Measurements from ENCODE around the gene PCDHB15. TPM values are rescaled to one million over a fixed set of nuclear protein-coding genes. Genes with fewer than 3 reads are reported as not detected.
A peak's percentile ranks its signal among the peaks of the same experiment; 100 is the strongest.
"Not testable (repeated sequence)": the region's sequence is repeated elsewhere in the genome, so short reads cannot be mapped to it uniquely, and the experiment has no call there.

The PCDHB15 gene
- 4.9 TPM for polyA plus RNA-seq (2013, experiment 1 of 2)
- 5.2 TPM for polyA plus RNA-seq (2013, experiment 2 of 2)

DNA sequence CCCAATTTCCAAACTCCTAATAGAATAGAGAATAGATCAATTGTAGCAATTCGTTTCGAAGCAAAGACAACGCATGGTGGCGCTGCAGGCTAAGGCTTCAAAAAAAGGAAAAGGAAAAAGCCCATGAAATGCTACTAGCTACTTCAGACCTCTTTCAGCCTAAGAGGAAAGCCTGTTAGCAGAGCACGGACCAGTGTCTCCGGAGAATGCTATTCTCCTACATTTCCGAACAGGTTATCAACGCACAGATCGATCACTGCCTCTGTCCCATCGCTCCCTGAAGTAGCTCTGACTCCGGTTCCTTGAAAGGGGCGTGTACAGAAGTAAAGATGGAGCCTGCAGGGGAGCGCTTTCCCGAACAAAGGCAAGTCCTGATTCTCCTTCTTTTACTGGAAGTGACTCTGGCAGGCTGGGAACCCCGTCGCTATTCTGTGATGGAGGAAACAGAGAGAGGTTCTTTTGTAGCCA is at the start of gene PCDHB15:
TSS of gene PCDHB15 (plus strand) at position 146 of the 468 bp plus-strand sequence. CDS start at position 330, 184 bp downstream.
- H3K36me3 ChIP-seq (replicated peaks in 1 of 2; ENCODE audit: control insufficient read depth in 2 of 2, insufficient read depth in 2 of 2, low read length in 2 of 2), result peaks cover 5 to 11% of the 10 kb centered on the region in 2 donors
- H2AK5ac ChIP-seq (ENCODE audit: low read depth, low read length), result no peak within 1 kb of the TSS
- H4K8ac ChIP-seq (ENCODE audit: low read depth, low read length), result no peak within 1 kb of the TSS
- H3K79me1 ChIP-seq (ENCODE audit: low read depth, low read length), result no peaks in the 10 kb centered on the region
- no peak within 1 kb of the TSS for H2BK120ac ChIP-seq (ENCODE audit: low read depth, low read length)
- peak within 1 kb of the TSS; percentile 36 for H3K18ac ChIP-seq (ENCODE audit: low read length)
- peaks cover 29 to 53% of the 10 kb centered on the region in 2 donors for H3K9me3 ChIP-seq (replicated peaks in 1 of 2; ENCODE audit: control insufficient read depth in 2 of 2, insufficient read depth in 1 of 2, low read depth in 1 of 2, low read length in 2 of 2)
- whole genome bisulfite sequencing, 2 donors (ENCODE audit: extremely low coverage in 2 of 2, insufficient read length in 2 of 2, insufficient replicate concordance in 1 of 2), result no CpG with 5 or more reads among the region's 16 CpGs
- H3K4me3 ChIP-seq (ENCODE audit: low read length in 2 of 2), result peak within 1 kb of the TSS; percentile 48 to 71
- no peaks in the 10 kb centered on the region for H3K4me1 ChIP-seq (ENCODE audit: control insufficient read depth in 2 of 2, insufficient read depth in 1 of 2, low read depth in 1 of 2, low read length in 2 of 2)
- DNase-seq (ENCODE audit: low spot score), result peak; percentile 39
- no peak within 1 kb of the TSS for H2BK5ac ChIP-seq (ENCODE audit: low read length)
- H2BK12ac ChIP-seq (ENCODE audit: low read length), result no peak within 1 kb of the TSS
- H3K27ac ChIP-seq (replicated peaks; ENCODE audit: low read length), result peak within 1 kb of the TSS; percentile 60
- H3K9ac ChIP-seq (ENCODE audit: low read depth, low read length, poor library complexity), result no peak within 1 kb of the TSS
- H3K27me3 ChIP-seq (ENCODE audit: control insufficient read depth in 3 of 3, insufficient read depth in 3 of 3, low read depth in 1 of 3, low read length in 3 of 3), result no peaks in the 10 kb centered on the region
- H3K4ac ChIP-seq (ENCODE audit: low read length), result no peak within 1 kb of the TSS
- no peak within 1 kb of the TSS for H2BK15ac ChIP-seq (ENCODE audit: low read length)
- peak within 1 kb of the TSS; percentile 79 for H2AFZ ChIP-seq (ENCODE audit: low read length)
- H3K23ac ChIP-seq (ENCODE audit: low read depth, low read length, poor library complexity), result no peak within 1 kb of the TSS
- no peak within 1 kb of the TSS for H3K14ac ChIP-seq (ENCODE audit: low read length)
- H4K91ac ChIP-seq (ENCODE audit: low read depth, low read length, poor library complexity), result no peak within 1 kb of the TSS
- peak within 1 kb of the TSS; percentile 23 for H3K4me2 ChIP-seq (ENCODE audit: insufficient read depth, low read length, poor library complexity, severe bottlenecking)

- DNase-seq (ENCODE audit: low spot score), result no peak
- Histone ChIP-seq H4K8ac (ENCODE audit: low read depth, low read length) (no peak overlapping the region), H2BK120ac (ENCODE audit: low read depth, low read length) (no peak overlapping the region), H2BK15ac (ENCODE audit: low read length) (no peak overlapping the region), H3K36me3 (replicated peaks in 1 of 2; ENCODE audit: control insufficient read depth in 2 of 2, insufficient read depth in 2 of 2, low read length in 2 of 2) (no peaks in the 10 kb centered on the region), H3K9me3 (replicated peaks in 1 of 2; ENCODE audit: control insufficient read depth in 2 of 2, insufficient read depth in 1 of 2, low read depth in 1 of 2, low read length in 2 of 2) (peaks cover 10 to 40% of the 10 kb centered on the region in 2 donors), H4K91ac (ENCODE audit: low read depth, low read length, poor library complexity) (no peak overlapping the region), H3K23ac (ENCODE audit: low read depth, low read length, poor library complexity) (no peak overlapping the region), H2BK12ac (ENCODE audit: low read length) (no peak overlapping the region), H3K14ac (ENCODE audit: low read length) (no peak overlapping the region), H3K4me2 (ENCODE audit: insufficient read depth, low read length, poor library complexity, severe bottlenecking) (no peak overlapping the region), H3K4me1 (ENCODE audit: control insufficient read depth in 2 of 2, insufficient read depth in 1 of 2, low read depth in 1 of 2, low read length in 2 of 2) (no peaks in the 10 kb centered on the region), H3K9ac (ENCODE audit: low read depth, low read length, poor library complexity) (no peak overlapping the region), H3K18ac (ENCODE audit: low read length) (no peak overlapping the region), H2AFZ (ENCODE audit: low read length) (no peak overlapping the region), H2BK5ac (ENCODE audit: low read length) (no peak overlapping the region), H3K27ac (replicated peaks; ENCODE audit: low read length) (no peak overlapping the region), H3K27me3 (ENCODE audit: control insufficient read depth in 3 of 3, insufficient read depth in 3 of 3, low read depth in 1 of 3, low read length in 3 of 3) (peaks cover 0 to 2% (median 0%) of the 10 kb centered on the region in 3 experiments), H3K79me1 (ENCODE audit: low read depth, low read length) (no peaks in the 10 kb centered on the region), H2AK5ac (ENCODE audit: low read depth, low read length) (no peak overlapping the region), H3K4me3 (ENCODE audit: low read length in 2 of 2) (no peak overlapping the region), H3K4ac (ENCODE audit: low read length) (no peak overlapping the region)
- WGBS, 2 donors (ENCODE audit: extremely low coverage in 2 of 2, insufficient read length in 2 of 2, insufficient replicate concordance in 1 of 2), result no CpG with 5 or more reads among the region's 3 CpGs
These were observed 48.8 kb upstream of the PCDHB15 start for GRCh38 chr5:141196363-141196762.

- no peak for DNase-seq (ENCODE audit: low spot score)
- Histone ChIP-seq H3K36me3 (replicated peaks in 1 of 2; ENCODE audit: control insufficient read depth in 2 of 2, insufficient read depth in 2 of 2, low read length in 2 of 2) (no peaks in the 10 kb centered on the region), H2BK120ac (ENCODE audit: low read depth, low read length) (no peak within 1 kb of the TSS), H3K18ac (ENCODE audit: low read length) (no peak within 1 kb of the TSS), H3K27ac (replicated peaks; ENCODE audit: low read length) (no peak within 1 kb of the TSS), H3K9ac (ENCODE audit: low read depth, low read length, poor library complexity) (no peak within 1 kb of the TSS), H3K4ac (ENCODE audit: low read length) (no peak within 1 kb of the TSS), H2AFZ (ENCODE audit: low read length) (peak within 1 kb of the TSS; percentile 75), H2AK5ac (ENCODE audit: low read depth, low read length) (no peak within 1 kb of the TSS), H3K27me3 (ENCODE audit: control insufficient read depth in 3 of 3, insufficient read depth in 3 of 3, low read depth in 1 of 3, low read length in 3 of 3) (peaks cover 0 to 2% (median 0%) of the 10 kb centered on the region in 3 experiments), H2BK5ac (ENCODE audit: low read length) (no peak within 1 kb of the TSS), H3K79me1 (ENCODE audit: low read depth, low read length) (no peaks in the 10 kb centered on the region), H3K4me3 (ENCODE audit: low read length in 2 of 2) (peak within 1 kb of the TSS in 1 of 2 donors; percentile 34), H3K23ac (ENCODE audit: low read depth, low read length, poor library complexity) (no peak within 1 kb of the TSS), H2BK12ac (ENCODE audit: low read length) (no peak within 1 kb of the TSS), H3K9me3 (replicated peaks in 1 of 2; ENCODE audit: control insufficient read depth in 2 of 2, insufficient read depth in 1 of 2, low read depth in 1 of 2, low read length in 2 of 2) (peaks cover 7 to 35% of the 10 kb centered on the region in 2 donors), H2BK15ac (ENCODE audit: low read length) (no peak within 1 kb of the TSS), H3K4me1 (ENCODE audit: control insufficient read depth in 2 of 2, insufficient read depth in 1 of 2, low read depth in 1 of 2, low read length in 2 of 2) (no peaks in the 10 kb centered on the region), H4K8ac (ENCODE audit: low read depth, low read length) (no peak within 1 kb of the TSS), H3K4me2 (ENCODE audit: insufficient read depth, low read length, poor library complexity, severe bottlenecking) (no peak within 1 kb of the TSS), H3K14ac (ENCODE audit: low read length) (no peak within 1 kb of the TSS), H4K91ac (ENCODE audit: low read depth, low read length, poor library complexity) (no peak within 1 kb of the TSS)
- no CpG with 5 or more reads among the region's 21 CpGs for WGBS, 2 donors (ENCODE audit: extremely low coverage in 2 of 2, insufficient read length in 2 of 2, insufficient replicate concordance in 1 of 2)
These were observed 45.6 kb upstream of the PCDHB15 start, which contains the start of gene PCDHB11 for GRCh38 chr5:141199359-141200235. PCDHB11 (plus strand) TSS chr5:141199627; CDS start chr5:141199775, 148 bp downstream.

GRCh38 chr5:141201126-141201525 is 44.1 kb upstream of the PCDHB15 start:
- not testable (repeated sequence) for H3K18ac ChIP-seq (ENCODE audit: low read length)

More at GRCh38 chr5:141201126-141201525, 44.1 kb upstream of the PCDHB15 start:
- H2AFZ ChIP-seq (ENCODE audit: low read length); H3K79me1 ChIP-seq (ENCODE audit: low read depth, low read length); H4K8ac ChIP-seq (ENCODE audit: low read depth, low read length); H3K9ac ChIP-seq (ENCODE audit: low read depth, low read length, poor library complexity); H4K91ac ChIP-seq (ENCODE audit: low read depth, low read length, poor library complexity); H2AK5ac ChIP-seq (ENCODE audit: low read depth, low read length); H3K27me3 ChIP-seq (ENCODE audit: control insufficient read depth in 3 of 3, insufficient read depth in 3 of 3, low read depth in 1 of 3, low read length in 3 of 3); H3K4me2 ChIP-seq (ENCODE audit: insufficient read depth, low read length, poor library complexity, severe bottlenecking); H2BK12ac ChIP-seq (ENCODE audit: low read length); DNase-seq (ENCODE audit: low spot score); H3K36me3 ChIP-seq (replicated peaks in 1 of 2; ENCODE audit: control insufficient read depth in 2 of 2, insufficient read depth in 2 of 2, low read length in 2 of 2); H3K4me3 ChIP-seq (ENCODE audit: low read length in 2 of 2); H2BK15ac ChIP-seq (ENCODE audit: low read length); H3K14ac ChIP-seq (ENCODE audit: low read length); H2BK120ac ChIP-seq (ENCODE audit: low read depth, low read length); H3K23ac ChIP-seq (ENCODE audit: low read depth, low read length, poor library complexity); H3K4ac ChIP-seq (ENCODE audit: low read length); H3K27ac ChIP-seq (replicated peaks; ENCODE audit: low read length); H2BK5ac ChIP-seq (ENCODE audit: low read length); H3K4me1 ChIP-seq (ENCODE audit: control insufficient read depth in 2 of 2, insufficient read depth in 1 of 2, low read depth in 1 of 2, low read length in 2 of 2): not testable (repeated sequence)
- no CpG with 5 or more reads among the region's 38 CpGs for WGBS, 2 donors (ENCODE audit: extremely low coverage in 2 of 2, insufficient read length in 2 of 2, insufficient replicate concordance in 1 of 2)
- peaks cover 7 to 33% of the 10 kb centered on the region in 2 donors for H3K9me3 ChIP-seq (replicated peaks in 1 of 2; ENCODE audit: control insufficient read depth in 2 of 2, insufficient read depth in 1 of 2, low read depth in 1 of 2, low read length in 2 of 2)

Measured in neuronal stem cell (in vitro differentiated cells).